Measurements from ENCODE around the gene DKK3. TPM values are rescaled to one million over a fixed set of nuclear protein-coding genes. Genes with fewer than 3 reads are reported as not detected.

DKK3 gene
- total RNA-seq, 1 donor from 2014 or later, result 307 TPM

DNA sequence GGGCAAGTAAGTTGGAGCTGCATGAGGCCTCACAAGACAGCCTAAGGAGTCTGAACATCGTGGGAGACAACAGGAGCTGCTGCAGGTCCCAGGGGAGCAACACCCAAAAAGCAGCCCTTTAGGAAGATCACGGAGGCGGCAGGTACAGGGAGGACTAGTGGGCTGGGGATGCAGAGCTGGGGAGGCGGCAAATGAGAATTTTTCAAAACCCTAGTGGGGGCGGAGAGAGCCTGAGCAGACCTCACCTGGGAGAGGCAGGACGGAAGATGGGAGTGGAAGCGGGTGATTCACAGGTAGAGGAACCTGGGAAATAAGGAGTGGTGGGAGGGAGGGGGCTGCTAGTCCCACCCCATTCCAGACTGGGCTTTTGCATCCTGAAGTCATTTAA lies 42.1 kb downstream of the DKK3 start:
- H3K4me1 Mint-ChIP-seq (ENCODE audit: low read depth, unreplicated experiment), result peaks cover 4% of the 10 kb centered on the region
- no peak overlapping the region for H3K9ac ChIP-seq (ENCODE audit: low read length)
- no peak for DNase-seq (ENCODE audit: low read depth)
- H3K27ac ChIP-seq (ENCODE audit: low read depth, low read length), result no peak overlapping the region
- H3K36me3 Mint-ChIP-seq (ENCODE audit: low read depth, unreplicated experiment), result peaks cover 51% of the 10 kb centered on the region
- peaks cover 6% of the 10 kb centered on the region for H3K9me3 Mint-ChIP-seq (ENCODE audit: unreplicated experiment)
- TF ChIP-seq, protein P1, sequence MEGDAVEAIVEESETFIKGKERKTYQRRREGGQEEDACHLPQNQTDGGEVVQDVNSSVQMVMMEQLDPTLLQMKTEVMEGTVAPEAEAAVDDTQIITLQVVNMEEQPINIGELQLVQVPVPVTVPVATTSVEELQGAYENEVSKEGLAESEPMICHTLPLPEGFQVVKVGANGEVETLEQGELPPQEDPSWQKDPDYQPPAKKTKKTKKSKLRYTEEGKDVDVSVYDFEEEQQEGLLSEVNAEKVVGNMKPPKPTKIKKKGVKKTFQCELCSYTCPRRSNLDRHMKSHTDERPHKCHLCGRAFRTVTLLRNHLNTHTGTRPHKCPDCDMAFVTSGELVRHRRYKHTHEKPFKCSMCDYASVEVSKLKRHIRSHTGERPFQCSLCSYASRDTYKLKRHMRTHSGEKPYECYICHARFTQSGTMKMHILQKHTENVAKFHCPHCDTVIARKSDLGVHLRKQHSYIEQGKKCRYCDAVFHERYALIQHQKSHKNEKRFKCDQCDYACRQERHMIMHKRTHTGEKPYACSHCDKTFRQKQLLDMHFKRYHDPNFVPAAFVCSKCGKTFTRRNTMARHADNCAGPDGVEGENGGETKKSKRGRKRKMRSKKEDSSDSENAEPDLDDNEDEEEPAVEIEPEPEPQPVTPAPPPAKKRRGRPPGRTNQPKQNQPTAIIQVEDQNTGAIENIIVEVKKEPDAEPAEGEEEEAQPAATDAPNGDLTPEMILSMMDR (IDR thresholded peaks at IDR 0.05; ENCODE audit: insufficient read depth, low read depth, low read length), result no peak
- no peak for TF ChIP-seq EZH2 (IDR thresholded peaks at IDR 0.05; ENCODE audit: insufficient read depth, low read length)
- no peaks in the 10 kb centered on the region for H3K27me3 Mint-ChIP-seq (ENCODE audit: low read depth, unreplicated experiment)
- no peak overlapping the region for H3K4me3 Mint-ChIP-seq (ENCODE audit: unreplicated experiment)
- H2AFZ ChIP-seq (ENCODE audit: low read depth, low read length), result no peak overlapping the region
- H3K4me2 ChIP-seq (ENCODE audit: low read length), result no peak overlapping the region
- H3K4me3 ChIP-seq (ENCODE audit: insufficient read depth, low read depth, low read length), result no peak overlapping the region
- H3K4me1 ChIP-seq (ENCODE audit: insufficient read depth, low read length), result peaks cover 10% of the 10 kb centered on the region
- peaks cover 11% of the 10 kb centered on the region for H3K79me2 ChIP-seq (ENCODE audit: insufficient read depth, low read length)
- no peaks in the 10 kb centered on the region for H4K20me1 ChIP-seq (ENCODE audit: insufficient read depth, low read length)
- H3K36me3 ChIP-seq (ENCODE audit: insufficient read depth, low read length), result peaks cover 16% of the 10 kb centered on the region
- H3K9me3 ChIP-seq (ENCODE audit: insufficient read depth, low read depth, low read length), result no peaks in the 10 kb centered on the region
- H3K27me3 ChIP-seq (ENCODE audit: insufficient read depth, low read length), result no peaks in the 10 kb centered on the region
- no peak overlapping the region for H3K27ac Mint-ChIP-seq (ENCODE audit: unreplicated experiment)
- FAIRE-seq, result no peak

DNA sequence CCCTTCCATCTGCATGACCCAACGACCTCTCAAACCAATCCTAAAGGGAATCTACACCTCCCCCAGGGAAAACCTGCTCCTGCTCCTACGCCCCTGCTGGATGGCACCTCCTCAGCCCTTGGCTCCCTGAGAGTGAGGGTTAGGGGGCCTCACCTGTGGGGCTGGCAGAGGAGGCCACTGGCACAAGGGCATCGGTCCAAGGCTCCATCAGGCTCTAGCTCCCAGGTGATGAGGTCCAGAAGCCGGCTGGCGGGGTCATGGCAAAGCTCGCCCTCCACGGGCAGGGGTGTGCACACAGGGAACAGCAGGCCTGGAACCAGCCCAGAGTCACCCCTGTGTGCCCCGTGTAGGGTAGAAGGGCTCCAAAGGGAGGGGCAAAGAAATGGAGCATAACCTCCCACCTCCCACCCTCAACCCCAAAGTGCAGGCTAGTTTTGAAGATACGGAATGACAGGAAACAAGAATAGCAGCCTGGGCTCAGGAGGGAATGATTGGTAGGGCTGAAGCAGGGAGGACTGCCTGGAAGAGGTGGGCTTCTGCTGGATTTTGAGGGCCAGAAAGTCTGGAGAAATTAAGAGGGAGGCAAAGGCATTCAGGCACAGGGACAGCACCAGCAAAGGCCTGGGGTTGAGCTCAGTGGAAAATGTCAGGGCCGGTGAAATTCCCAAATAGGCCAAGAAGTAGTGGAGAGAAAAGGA lies 42.6 kb downstream of the DKK3 start:
- Histone ChIP-seq H3K4me2 (ENCODE audit: low read length) (no peak overlapping the region), H3K27ac (ENCODE audit: low read depth, low read length) (no peak overlapping the region), H2AFZ (ENCODE audit: low read depth, low read length) (no peak overlapping the region), H3K4me3 (ENCODE audit: insufficient read depth, low read depth, low read length) (no peak overlapping the region), H3K9ac (ENCODE audit: low read length) (no peak overlapping the region), H3K79me2 (ENCODE audit: insufficient read depth, low read length) (peaks cover 11% of the 10 kb centered on the region), H3K9me3 (ENCODE audit: insufficient read depth, low read depth, low read length) (no peaks in the 10 kb centered on the region), H3K4me1 (ENCODE audit: insufficient read depth, low read length) (peaks cover 10% of the 10 kb centered on the region), H4K20me1 (ENCODE audit: insufficient read depth, low read length) (no peaks in the 10 kb centered on the region), H3K36me3 (ENCODE audit: insufficient read depth, low read length) (peaks cover 16% of the 10 kb centered on the region), H3K27me3 (ENCODE audit: insufficient read depth, low read length) (no peaks in the 10 kb centered on the region)
- no peak for DNase-seq (ENCODE audit: low read depth)
- Mint-ChIP-seq H3K36me3 (ENCODE audit: low read depth, unreplicated experiment) (peaks cover 56% of the 10 kb centered on the region), H3K9me3 (ENCODE audit: unreplicated experiment) (peaks cover 6% of the 10 kb centered on the region), H3K4me3 (ENCODE audit: unreplicated experiment) (no peak overlapping the region), H3K4me1 (ENCODE audit: low read depth, unreplicated experiment) (peaks cover 6% of the 10 kb centered on the region), H3K27me3 (ENCODE audit: low read depth, unreplicated experiment) (no peaks in the 10 kb centered on the region), H3K27ac (ENCODE audit: unreplicated experiment) (no peak overlapping the region)
- TF ChIP-seq, protein P1 (IDR thresholded peaks at IDR 0.05; ENCODE audit: insufficient read depth, low read depth, low read length), result no peak
- no peak for TF ChIP-seq EZH2 (IDR thresholded peaks at IDR 0.05; ENCODE audit: insufficient read depth, low read length)
- FAIRE-seq, result no peak

DNA sequence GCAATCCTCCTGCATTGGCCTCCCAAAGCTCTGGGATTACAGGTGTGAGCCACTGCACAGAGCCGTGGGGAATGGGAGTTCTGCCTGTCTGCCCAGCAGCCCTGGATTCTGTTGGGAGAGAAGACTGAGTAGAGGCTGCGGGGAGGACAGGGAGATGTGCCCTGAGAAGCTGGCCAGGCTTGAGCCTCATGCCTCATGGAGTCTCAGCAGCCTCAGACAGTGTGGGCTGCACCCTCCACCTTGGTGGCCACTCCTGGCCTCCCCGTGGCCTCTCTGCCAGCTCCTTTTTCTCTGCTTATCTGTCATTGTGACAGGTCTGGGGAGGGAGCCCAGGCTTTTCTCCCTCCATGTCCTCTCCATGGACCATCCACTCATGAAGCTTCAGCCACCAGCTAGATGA lies 43.2 kb downstream of the DKK3 start:
- TF ChIP-seq, protein P1 (IDR thresholded peaks at IDR 0.05; ENCODE audit: insufficient read depth, low read depth, low read length), result no peak
- TF ChIP-seq EZH2 (IDR thresholded peaks at IDR 0.05; ENCODE audit: insufficient read depth, low read length), result no peak
- H3K9ac ChIP-seq (ENCODE audit: low read length), result no peak overlapping the region
- H3K27ac ChIP-seq (ENCODE audit: low read depth, low read length), result no peak overlapping the region
- Mint-ChIP-seq H3K27me3 (ENCODE audit: low read depth, unreplicated experiment) (no peaks in the 10 kb centered on the region), H3K4me1 (ENCODE audit: low read depth, unreplicated experiment) (peaks cover 8% of the 10 kb centered on the region), H3K27ac (ENCODE audit: unreplicated experiment) (no peak overlapping the region), H3K4me3 (ENCODE audit: unreplicated experiment) (no peak overlapping the region), H3K9me3 (ENCODE audit: unreplicated experiment) (peaks cover 6% of the 10 kb centered on the region), H3K36me3 (ENCODE audit: low read depth, unreplicated experiment) (peaks cover 56% of the 10 kb centered on the region)
- FAIRE-seq (no peak), DNase-seq (ENCODE audit: low read depth) (no peak)
- no peaks in the 10 kb centered on the region for H4K20me1 ChIP-seq (ENCODE audit: insufficient read depth, low read length)
- H3K27me3 ChIP-seq (ENCODE audit: insufficient read depth, low read length), result no peaks in the 10 kb centered on the region
- H3K9me3 ChIP-seq (ENCODE audit: insufficient read depth, low read depth, low read length), result no peaks in the 10 kb centered on the region
- H3K36me3 ChIP-seq (ENCODE audit: insufficient read depth, low read length), result peaks cover 16% of the 10 kb centered on the region
- H2AFZ ChIP-seq (ENCODE audit: low read depth, low read length), result no peak overlapping the region
- H3K4me2 ChIP-seq (ENCODE audit: low read length), result no peak overlapping the region
- peaks cover 10% of the 10 kb centered on the region for H3K4me1 ChIP-seq (ENCODE audit: insufficient read depth, low read length)
- H3K4me3 ChIP-seq (ENCODE audit: insufficient read depth, low read depth, low read length), result no peak overlapping the region
- H3K79me2 ChIP-seq (ENCODE audit: insufficient read depth, low read length), result peaks cover 7% of the 10 kb centered on the region
